Diencephalon (tissue), 1 donor: Measurements from ENCODE around the gene GNPDA2. TPM values are rescaled to one million over a fixed set of nuclear protein-coding genes. Genes with fewer than 3 reads are reported as not detected.

Experiments
- total RNA-seq: library from RNA; depleted of rRNA; stranded (reverse); fragments of >200 nt; gene quantifications from one replicate; pipeline ENCODE4 v1.2.3, GENCODE V29; 2014

The GNPDA2 gene
- total RNA-seq: 33.7 TPM

DNA sequence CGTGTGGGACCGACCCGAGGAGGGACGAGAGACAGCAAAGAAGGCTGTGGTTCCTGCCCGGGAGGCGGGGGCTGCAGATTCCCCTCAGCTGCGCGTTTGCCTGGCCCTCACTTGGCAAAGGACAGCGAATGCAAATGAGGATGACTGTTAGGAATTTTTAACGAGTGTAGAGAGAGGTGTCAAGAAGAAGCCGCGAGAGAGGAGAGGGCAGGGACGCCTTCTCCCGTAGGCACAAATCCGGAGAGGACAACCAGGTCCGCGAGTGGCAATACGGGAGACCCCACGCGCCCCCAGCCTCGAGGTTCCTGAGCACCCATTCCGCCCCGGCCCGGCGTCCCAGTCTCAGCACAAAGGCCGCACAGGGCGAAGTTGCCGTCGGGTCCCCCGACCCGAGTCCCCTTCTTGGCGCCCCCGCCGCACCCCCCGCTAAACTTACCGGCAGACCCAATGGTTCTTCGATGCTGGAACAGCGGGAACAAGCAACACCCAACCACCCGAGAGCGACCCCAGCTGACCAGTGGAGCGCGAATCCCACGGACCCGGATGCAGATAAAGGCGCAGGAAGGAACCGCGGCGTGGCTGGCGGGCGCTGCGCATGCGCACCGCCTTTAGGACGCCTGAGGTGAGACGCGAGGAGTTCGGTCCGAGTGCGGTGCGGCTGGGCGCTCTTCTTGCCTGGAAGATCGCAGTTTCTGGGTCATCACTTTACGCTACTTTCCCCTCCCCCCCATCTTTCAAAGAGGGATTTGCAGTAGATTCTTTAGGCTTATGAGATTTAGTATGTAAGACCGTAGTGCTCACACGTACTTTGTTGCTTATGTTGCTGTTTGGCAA is at the start of gene GNPDA2:
Gene GNPDA2 (minus strand): TSS at position 519 of the 834 bp plus-strand sequence. CDS start 4,349 bp downstream, outside the sequence.

DNA sequence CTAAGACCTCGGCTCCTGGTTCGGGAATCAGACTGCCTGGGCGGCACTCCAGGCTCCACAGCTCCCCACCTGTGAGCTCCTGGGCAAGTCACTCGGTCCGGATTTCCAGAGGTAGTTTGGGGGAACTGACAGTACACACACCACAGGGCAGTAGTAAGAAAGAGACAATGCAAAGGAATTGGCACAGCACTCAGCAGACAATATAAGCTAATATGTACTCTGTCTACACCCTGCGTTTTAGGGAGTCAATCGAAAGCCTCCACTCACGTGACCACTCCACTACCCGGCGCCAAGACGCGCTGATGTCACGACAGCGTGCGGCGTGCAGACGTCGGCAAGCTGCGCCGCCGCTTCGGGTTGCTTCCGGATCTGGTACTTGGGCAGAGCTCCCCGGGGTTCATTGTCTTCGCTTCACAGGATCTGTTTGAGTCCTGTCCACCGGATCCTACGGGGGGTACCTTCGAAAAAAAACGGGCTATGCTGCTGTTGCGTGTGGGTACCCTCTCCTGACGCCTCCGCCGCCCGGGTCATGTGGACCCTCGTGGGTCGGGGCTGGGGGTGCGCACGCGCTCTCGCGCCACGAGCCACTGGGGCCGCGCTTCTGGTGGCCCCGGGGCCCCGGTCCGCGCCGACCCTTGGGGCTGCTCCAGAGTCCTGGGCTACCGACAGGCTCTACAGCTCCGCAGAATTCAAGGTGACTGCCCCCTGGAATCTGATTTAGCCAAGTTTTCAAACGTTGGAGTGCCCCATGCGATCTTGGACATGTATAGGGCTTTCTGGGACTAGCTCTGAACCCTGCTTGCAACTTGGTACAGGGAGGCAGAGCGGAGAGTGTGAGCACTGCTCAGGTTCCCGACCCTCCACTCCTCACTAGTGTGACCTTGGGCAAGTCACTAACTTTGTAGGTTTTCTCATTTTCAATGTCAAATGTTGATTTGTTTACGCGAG is 48.0 kb downstream of the GNPDA2 start, which contains the start of gene GUF1:
Gene GUF1 (plus strand): TSS at position 327 of the 948 bp plus-strand sequence. CDS start 203 bp downstream, at position 530.

Other genes starting within 250 kb of the GNPDA2 start
- 3.5 TPM for gene YIPF7, start 74.9 kb downstream of the GNPDA2 start, total RNA-seq
- 42.0 TPM for gene GUF1, start 48.1 kb downstream of the GNPDA2 start, total RNA-seq